ENCODE results near the gene GDNF.
"Not testable (repeated sequence)": the region's sequence is repeated elsewhere in the genome, so short reads cannot be mapped to it uniquely, and the experiment has no call there.

Gene GDNF

GRCh38 chr5:37801521-37801920 lies 38.3 kb downstream of the GDNF start:
- TF ChIP-seq CTCF (conservative IDR thresholded peaks at IDR 0.05; ENCODE audit: low read depth, low read length): no peak
- H3K4me3 ChIP-seq (ENCODE audit: low read length): no peak overlapping the region
- DNase-seq (ENCODE audit: low read depth): no peak

DNA sequence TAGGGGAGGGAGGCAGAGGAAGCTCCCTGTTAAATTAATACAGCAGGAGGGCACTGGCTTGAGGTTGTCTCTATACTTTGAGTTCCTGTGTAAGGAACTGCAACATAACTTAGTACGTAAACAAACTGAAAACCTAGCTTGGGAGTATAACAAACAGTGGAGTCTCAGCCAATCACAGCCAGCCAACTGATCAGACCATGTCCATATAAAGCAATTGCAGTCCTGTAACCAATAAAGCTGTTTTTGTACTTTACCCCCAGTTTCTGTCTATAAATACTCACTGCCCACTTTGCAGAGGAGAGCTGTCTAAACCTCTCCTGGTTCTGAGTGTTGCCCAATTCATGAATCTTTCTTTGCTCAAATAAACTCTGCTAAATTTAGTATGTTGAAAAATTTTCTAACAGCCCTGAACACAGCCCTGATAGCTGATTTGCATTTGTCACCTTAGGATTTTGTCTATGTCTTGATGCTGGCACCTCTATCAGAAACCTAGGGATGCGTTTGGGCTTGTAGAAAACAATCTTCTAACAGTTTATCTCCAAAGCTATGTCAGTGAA lies 39.9 kb downstream of the GDNF start:
- no peak overlapping the region for H3K4me3 ChIP-seq (ENCODE audit: low read length)
- no peak for TF ChIP-seq CTCF (conservative IDR thresholded peaks at IDR 0.05; ENCODE audit: low read depth, low read length)
- no peak for DNase-seq (ENCODE audit: low read depth)

- DNase-seq (ENCODE audit: low read depth); H3K4me3 ChIP-seq (ENCODE audit: low read length): not testable (repeated sequence)
These were observed 43.4 kb downstream of the GDNF start for GRCh38 chr5:37796435-37796834.

DNA sequence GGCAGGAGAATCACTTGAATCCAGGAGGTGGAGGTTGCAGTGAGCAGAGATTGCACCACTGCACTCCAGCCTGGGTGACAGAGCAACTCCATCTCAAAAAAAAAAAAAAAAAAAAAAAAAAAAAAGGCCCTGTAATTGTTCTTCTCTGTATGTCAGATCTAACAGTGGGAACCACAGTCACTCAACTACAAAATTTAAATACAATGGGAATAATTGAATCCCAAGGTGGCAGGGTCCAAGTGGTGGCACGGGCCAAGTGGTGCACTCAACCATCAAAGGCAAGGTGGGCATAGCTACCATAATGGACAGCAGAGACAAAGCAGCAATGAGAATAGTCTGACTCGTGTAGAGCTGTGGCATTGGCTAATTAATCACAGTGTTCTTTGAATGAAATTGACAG lies 44.5 kb downstream of the GDNF start:
- not testable (repeated sequence) for H3K4me3 ChIP-seq (ENCODE audit: low read length); DNase-seq (ENCODE audit: low read depth)

- no peak for TF ChIP-seq CTCF (conservative IDR thresholded peaks at IDR 0.05; ENCODE audit: low read depth, low read length)
- DNase-seq (ENCODE audit: low read depth): no peak
- no peak overlapping the region for H3K4me3 ChIP-seq (ENCODE audit: low read length)
These were observed 46.7 kb downstream of the GDNF start for GRCh38 chr5:37792975-37793631.

DNA sequence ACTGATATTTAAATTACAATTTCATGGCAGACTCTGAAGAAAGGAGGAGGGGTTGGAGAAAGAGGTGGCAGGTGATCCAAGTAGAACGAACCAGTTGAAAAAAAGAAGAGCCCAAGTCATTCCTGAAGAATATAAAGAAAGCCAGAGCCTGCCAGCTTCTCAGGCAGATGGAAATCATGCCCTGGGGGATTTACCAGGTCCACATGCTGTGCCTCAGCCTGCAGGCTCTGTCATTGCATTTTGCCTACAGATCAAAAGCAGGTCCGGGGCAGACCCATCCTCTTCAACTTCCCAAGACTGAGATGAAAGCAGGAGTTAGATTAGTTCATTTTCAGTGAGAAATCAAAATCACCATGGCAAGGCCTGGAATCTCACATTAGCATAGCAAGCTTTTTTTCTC lies 48.5 kb downstream of the GDNF start:
- no peak overlapping the region for H3K4me3 ChIP-seq (ENCODE audit: low read length)
- TF ChIP-seq CTCF (conservative IDR thresholded peaks at IDR 0.05; ENCODE audit: low read depth, low read length): no peak
- no peak for DNase-seq (ENCODE audit: low read depth)

- DNase-seq (ENCODE audit: low read depth): no peak
- TF ChIP-seq CTCF (conservative IDR thresholded peaks at IDR 0.05; ENCODE audit: low read depth, low read length): no peak
- no peak overlapping the region for H3K4me3 ChIP-seq (ENCODE audit: low read length)
These were observed 49.9 kb downstream of the GDNF start for GRCh38 chr5:37789991-37790390.

DNA sequence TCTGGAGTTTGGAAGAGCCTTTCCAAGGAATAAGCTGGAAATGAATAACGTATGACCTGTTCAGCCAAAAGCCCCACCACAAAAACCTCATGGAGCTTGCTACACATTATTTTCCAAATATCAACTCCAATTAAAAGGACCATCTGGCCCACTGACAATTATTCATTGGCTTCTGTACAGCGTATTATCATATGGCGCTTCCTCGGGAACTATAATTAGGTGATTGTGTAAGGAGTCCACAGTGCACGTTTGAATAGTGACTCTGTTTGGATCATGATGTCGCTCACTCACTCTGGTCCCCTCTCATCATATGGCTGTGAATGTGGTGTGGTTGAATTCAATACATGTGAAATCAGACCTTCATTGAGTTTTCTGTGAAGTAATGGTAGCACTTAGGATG lies 52.1 kb downstream of the GDNF start:
- no peak for DNase-seq (ENCODE audit: low read depth)
- no peak for TF ChIP-seq CTCF (conservative IDR thresholded peaks at IDR 0.05; ENCODE audit: low read depth, low read length)

More for the DNA sequence above, 52.1 kb downstream of the GDNF start:
- H3K4me3 ChIP-seq (ENCODE audit: low read length): no peak overlapping the region

Measured in retinal pigment epithelial cell (primary cell).